ENCODE results near the gene NUP35. TPM values are rescaled to one million over a fixed set of nuclear protein-coding genes. Genes with fewer than 3 reads are reported as not detected.
A peak's percentile ranks its signal among the peaks of the same experiment; 100 is the strongest.

The NUP35 gene
- total RNA-seq, 3 donors from 2014 or later (not counting 1 experiment from before 2014, with no cell fraction given): 10.5 to 14.0 (median 12.7) TPM

GRCh38 chr2:183123959-183124221, 353 bp upstream of the NUP35 start:
- peak overlapping the region; percentile 90 to 91 for H3K27ac Mint-ChIP-seq
- Histone ChIP-seq H3K9me3 (ENCODE audit: control insufficient read depth, insufficient read depth, low read length) (no peaks in the 10 kb centered on the region), H3K27me3 (ENCODE audit: control insufficient read depth, insufficient read depth, low read length) (peaks cover under 1% of the 10 kb centered on the region), H3K36me3 (ENCODE audit: control insufficient read depth, insufficient read depth, low read length) (peaks cover 1% of the 10 kb centered on the region), H3K4me3 (ENCODE audit: low read length) (peak overlapping the region; percentile 82), H3K27ac (ENCODE audit: low read length) (peak overlapping the region; percentile 86), H3K4me1 (ENCODE audit: control insufficient read depth, insufficient read depth, low read length) (peaks cover 11% of the 10 kb centered on the region)
- H3K4me1 Mint-ChIP-seq: peaks cover 14 to 26% of the 10 kb centered on the region in 2 donors
- H3K9me3 Mint-ChIP-seq: no peaks in the 10 kb centered on the region
- intact Hi-C loops (cut with micrococcal nuclease): loop anchor here (1.0 to 5.0 kb wide), 3 partner anchors 46 to 407 kb away; partner anchors contain the start of genes DNAJC10, DUSP19 and NCKAP1
- no peaks in the 10 kb centered on the region for H3K36me3 Mint-ChIP-seq
- WGBS (ENCODE audit: insufficient coverage): 0% methylated on average over 7 of the region's 7 CpGs
- no peak for DNase-seq
- TF ChIP-seq CTCF (IDR thresholded peaks at IDR 0.05): no peak
- peaks cover 20 to 41% of the 10 kb centered on the region in 2 donors for H3K27me3 Mint-ChIP-seq (ENCODE audit: low read depth in 2 of 2)
- ATAC-seq: peak; percentile 32 to 42 (median 39)
- H3K4me3 Mint-ChIP-seq: peak overlapping the region; percentile 95

GRCh38 chr2:183124957-183125255, 663 bp downstream of the NUP35 start:
- peak overlapping the region; percentile 90 to 91 for H3K27ac Mint-ChIP-seq
- Histone ChIP-seq H3K4me1 (ENCODE audit: control insufficient read depth, insufficient read depth, low read length) (peaks cover 11% of the 10 kb centered on the region), H3K4me3 (ENCODE audit: low read length) (peak overlapping the region; percentile 82), H3K36me3 (ENCODE audit: control insufficient read depth, insufficient read depth, low read length) (peaks cover 2% of the 10 kb centered on the region), H3K27me3 (ENCODE audit: control insufficient read depth, insufficient read depth, low read length) (no peaks in the 10 kb centered on the region), H3K9me3 (ENCODE audit: control insufficient read depth, insufficient read depth, low read length) (no peaks in the 10 kb centered on the region), H3K27ac (ENCODE audit: low read length) (peak overlapping the region; percentile 86)
- H3K27me3 Mint-ChIP-seq (ENCODE audit: low read depth in 2 of 2): peaks cover 15 to 31% of the 10 kb centered on the region in 2 donors
- H3K4me1 Mint-ChIP-seq: peaks cover 15 to 26% of the 10 kb centered on the region in 2 donors
- H3K9me3 Mint-ChIP-seq: no peaks in the 10 kb centered on the region
- DNase-seq (no peak), ATAC-seq (no peak)
- no peak for TF ChIP-seq CTCF (IDR thresholded peaks at IDR 0.05)
- H3K4me3 Mint-ChIP-seq: peak overlapping the region; percentile 95
- H3K36me3 Mint-ChIP-seq: no peaks in the 10 kb centered on the region
- 0% methylated on average over 9 of the region's 10 CpGs for WGBS (ENCODE audit: insufficient coverage)
- intact Hi-C loops (cut with micrococcal nuclease): loop anchor here (1.0 to 5.0 kb wide), 3 partner anchors 47 to 408 kb away; partner anchors contain the start of genes DNAJC10, DUSP19 and NCKAP1

GRCh38 chr2:183125659-183126341, 1.6 kb downstream of the NUP35 start:
- Mint-ChIP-seq H3K27me3 (ENCODE audit: low read depth in 2 of 2) (peaks cover 8 to 22% of the 10 kb centered on the region in 2 donors), H3K36me3 (no peaks in the 10 kb centered on the region), H3K9me3 (no peaks in the 10 kb centered on the region), H3K27ac (peak overlapping the region; percentile 90 to 91), H3K4me1 (peaks cover 15 to 26% of the 10 kb centered on the region in 2 donors), H3K4me3 (peak overlapping the region; percentile 95)
- Histone ChIP-seq H3K27ac (ENCODE audit: low read length) (no peak overlapping the region), H3K4me1 (ENCODE audit: control insufficient read depth, insufficient read depth, low read length) (peaks cover 11% of the 10 kb centered on the region), H3K27me3 (ENCODE audit: control insufficient read depth, insufficient read depth, low read length) (no peaks in the 10 kb centered on the region), H3K36me3 (ENCODE audit: control insufficient read depth, insufficient read depth, low read length) (peaks cover 2% of the 10 kb centered on the region), H3K4me3 (ENCODE audit: low read length) (no peak overlapping the region), H3K9me3 (ENCODE audit: control insufficient read depth, insufficient read depth, low read length) (no peaks in the 10 kb centered on the region)
- no peak for TF ChIP-seq CTCF (IDR thresholded peaks at IDR 0.05)
- 82% methylated on average over 11 of the region's 11 CpGs for WGBS (ENCODE audit: insufficient coverage)
- ATAC-seq (no peak), DNase-seq (no peak)
- intact Hi-C loops (cut with micrococcal nuclease): no loop called here

GRCh38 chr2:183126635-183127034, 2.4 kb downstream of the NUP35 start:
- Mint-ChIP-seq H3K27ac (no peak overlapping the region), H3K4me3 (peak overlapping the region; percentile 72), H3K4me1 (peaks cover 15 to 26% of the 10 kb centered on the region in 2 donors), H3K27me3 (ENCODE audit: low read depth in 2 of 2) (peaks cover 3 to 15% of the 10 kb centered on the region in 2 donors), H3K9me3 (no peaks in the 10 kb centered on the region), H3K36me3 (no peaks in the 10 kb centered on the region)
- no peaks in the 10 kb centered on the region for H3K9me3 ChIP-seq (ENCODE audit: control insufficient read depth, insufficient read depth, low read length)
- TF ChIP-seq CTCF (IDR thresholded peaks at IDR 0.05): no peak
- no peak for DNase-seq
- no peak overlapping the region for H3K27ac ChIP-seq (ENCODE audit: low read length)
- H3K4me1 ChIP-seq (ENCODE audit: control insufficient read depth, insufficient read depth, low read length): peaks cover 11% of the 10 kb centered on the region
- intact Hi-C loops (cut with micrococcal nuclease): no loop called here
- H3K36me3 ChIP-seq (ENCODE audit: control insufficient read depth, insufficient read depth, low read length): peaks cover 2% of the 10 kb centered on the region
- H3K27me3 ChIP-seq (ENCODE audit: control insufficient read depth, insufficient read depth, low read length): no peaks in the 10 kb centered on the region
- no peak for ATAC-seq
- H3K4me3 ChIP-seq (ENCODE audit: low read length): no peak overlapping the region
- 100% methylated on average over 1 of the region's 2 CpGs for WGBS (ENCODE audit: insufficient coverage)
